ENCODE measurements around the gene MOB3B. TPM values are rescaled to one million over a fixed set of nuclear protein-coding genes. Genes with fewer than 3 reads are reported as not detected.
A peak's percentile ranks its signal among the peaks of the same experiment; 100 is the strongest.

MOB3B gene
- total and polyA plus RNA-seq, 2 donors (not counting 1 experiment from before 2014, with no cell fraction given): under 0.01 to 0.15 TPM

- Histone ChIP-seq H4K20me1 (ENCODE audit: control insufficient read depth, extremely low read depth, insufficient read depth, low read length) (no peaks in the 10 kb centered on the region), H3K4me2 (ENCODE audit: extremely low read depth, insufficient read depth, low read length) (no peak overlapping the region), H2AFZ (ENCODE audit: low read length) (no peak overlapping the region), H3K27ac (ENCODE audit: insufficient read depth, low read length) (no peak overlapping the region), H3K27me3 (ENCODE audit: control insufficient read depth, insufficient read depth, low read length) (no peaks in the 10 kb centered on the region), H3K4me1 (ENCODE audit: control insufficient read depth, extremely low read depth, insufficient read depth, low read length) (no peaks in the 10 kb centered on the region), H3K9me3 (ENCODE audit: control insufficient read depth, insufficient read depth, low read depth, low read length) (no peaks in the 10 kb centered on the region), H3K9ac (ENCODE audit: insufficient read depth, low read length) (no peak overlapping the region), H3K36me3 (ENCODE audit: control insufficient read depth, insufficient read depth, low read length) (no peaks in the 10 kb centered on the region), H3K79me2 (ENCODE audit: control insufficient read depth, insufficient read depth, low read length) (no peaks in the 10 kb centered on the region), H3K4me3 (replicated peaks in 1 of 4; ENCODE audit: control extremely low read depth in 1 of 4, insufficient read depth in 1 of 4, low read depth in 3 of 4, low read length in 4 of 4) (no peak overlapping the region)
- peak; percentile 10 to 42 for DNase-seq (ENCODE audit: low read depth in 2 of 2)
- TF ChIP-seq, protein P1, sequence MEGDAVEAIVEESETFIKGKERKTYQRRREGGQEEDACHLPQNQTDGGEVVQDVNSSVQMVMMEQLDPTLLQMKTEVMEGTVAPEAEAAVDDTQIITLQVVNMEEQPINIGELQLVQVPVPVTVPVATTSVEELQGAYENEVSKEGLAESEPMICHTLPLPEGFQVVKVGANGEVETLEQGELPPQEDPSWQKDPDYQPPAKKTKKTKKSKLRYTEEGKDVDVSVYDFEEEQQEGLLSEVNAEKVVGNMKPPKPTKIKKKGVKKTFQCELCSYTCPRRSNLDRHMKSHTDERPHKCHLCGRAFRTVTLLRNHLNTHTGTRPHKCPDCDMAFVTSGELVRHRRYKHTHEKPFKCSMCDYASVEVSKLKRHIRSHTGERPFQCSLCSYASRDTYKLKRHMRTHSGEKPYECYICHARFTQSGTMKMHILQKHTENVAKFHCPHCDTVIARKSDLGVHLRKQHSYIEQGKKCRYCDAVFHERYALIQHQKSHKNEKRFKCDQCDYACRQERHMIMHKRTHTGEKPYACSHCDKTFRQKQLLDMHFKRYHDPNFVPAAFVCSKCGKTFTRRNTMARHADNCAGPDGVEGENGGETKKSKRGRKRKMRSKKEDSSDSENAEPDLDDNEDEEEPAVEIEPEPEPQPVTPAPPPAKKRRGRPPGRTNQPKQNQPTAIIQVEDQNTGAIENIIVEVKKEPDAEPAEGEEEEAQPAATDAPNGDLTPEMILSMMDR (conservative IDR thresholded peaks at IDR 0.05 in 1 of 2, IDR thresholded peaks at IDR 0.05 in 1 of 2; ENCODE audit: low read depth in 1 of 2, low read length in 2 of 2): no peak
- no peak for TF ChIP-seq EZH2 (IDR thresholded peaks at IDR 0.05; ENCODE audit: low read length, missing control alignments)
Measured at GRCh38 chr9:27499451-27499850, 30.2 kb downstream of the MOB3B start.

DNA sequence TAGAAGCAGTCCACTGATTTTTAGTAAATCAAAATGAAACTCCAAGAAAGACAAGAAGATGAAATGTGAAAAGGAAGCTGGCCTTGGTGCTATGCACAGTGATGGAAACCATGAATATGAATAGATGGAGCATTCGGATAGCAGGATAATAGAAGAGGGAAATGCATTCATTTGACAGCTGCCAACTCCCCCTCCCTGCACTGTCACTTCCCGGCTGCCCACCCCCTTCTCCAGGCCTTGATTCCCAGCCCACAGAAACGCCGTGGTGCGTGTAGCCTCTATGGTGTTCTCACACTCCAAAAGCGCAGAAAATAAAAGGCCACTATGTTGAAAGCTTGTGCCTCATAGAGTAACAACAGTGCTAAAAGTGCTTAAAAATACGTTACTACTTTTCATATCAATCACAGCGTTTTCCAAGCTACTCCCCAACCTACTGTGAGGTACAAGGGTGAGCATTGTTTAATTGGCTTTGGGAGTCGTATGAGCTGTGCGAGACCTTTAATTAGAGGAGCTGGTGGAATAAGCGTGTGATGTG lies 31.7 kb downstream of the MOB3B start:
- Histone ChIP-seq H3K4me3 (replicated peaks in 1 of 4; ENCODE audit: control extremely low read depth in 1 of 4, insufficient read depth in 1 of 4, low read depth in 3 of 4, low read length in 4 of 4) (no peak overlapping the region), H4K20me1 (ENCODE audit: control insufficient read depth, extremely low read depth, insufficient read depth, low read length) (no peaks in the 10 kb centered on the region), H3K9ac (ENCODE audit: insufficient read depth, low read length) (no peak overlapping the region), H3K36me3 (ENCODE audit: control insufficient read depth, insufficient read depth, low read length) (no peaks in the 10 kb centered on the region), H3K27me3 (ENCODE audit: control insufficient read depth, insufficient read depth, low read length) (no peaks in the 10 kb centered on the region), H3K4me2 (ENCODE audit: extremely low read depth, insufficient read depth, low read length) (no peak overlapping the region), H3K4me1 (ENCODE audit: control insufficient read depth, extremely low read depth, insufficient read depth, low read length) (no peaks in the 10 kb centered on the region), H3K27ac (ENCODE audit: insufficient read depth, low read length) (no peak overlapping the region), H3K9me3 (ENCODE audit: control insufficient read depth, insufficient read depth, low read depth, low read length) (no peaks in the 10 kb centered on the region), H2AFZ (ENCODE audit: low read length) (no peak overlapping the region), H3K79me2 (ENCODE audit: control insufficient read depth, insufficient read depth, low read length) (no peaks in the 10 kb centered on the region)
- TF ChIP-seq EZH2 (IDR thresholded peaks at IDR 0.05; ENCODE audit: low read length, missing control alignments): no peak
- TF ChIP-seq, protein P1 (conservative IDR thresholded peaks at IDR 0.05 in 1 of 2, IDR thresholded peaks at IDR 0.05 in 1 of 2; ENCODE audit: low read depth in 1 of 2, low read length in 2 of 2): no peak
- no peak for DNase-seq (ENCODE audit: low read depth in 2 of 2)

DNA sequence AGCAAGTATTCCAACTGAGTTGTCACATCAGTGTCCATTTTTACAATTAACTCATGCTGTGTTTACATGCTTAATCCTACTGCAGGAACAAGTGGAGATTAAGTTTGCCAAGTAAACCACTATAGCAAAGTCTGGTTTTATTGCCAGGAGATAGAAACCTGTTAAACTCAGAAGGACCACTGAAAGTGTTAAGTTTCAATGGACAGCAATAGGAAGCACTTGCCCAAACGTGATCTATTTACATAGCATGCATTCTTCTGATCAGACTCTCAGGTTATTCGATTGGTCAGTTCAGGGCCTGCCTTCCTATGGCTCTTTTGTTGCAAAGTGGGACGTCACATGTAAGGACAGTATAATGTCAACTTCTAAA lies 33.5 kb downstream of the MOB3B start:
- H3K27me3 ChIP-seq (ENCODE audit: control insufficient read depth, insufficient read depth, low read length): no peaks in the 10 kb centered on the region
- H3K36me3 ChIP-seq (ENCODE audit: control insufficient read depth, insufficient read depth, low read length): no peaks in the 10 kb centered on the region
- no peaks in the 10 kb centered on the region for H3K9me3 ChIP-seq (ENCODE audit: control insufficient read depth, insufficient read depth, low read depth, low read length)
- no peaks in the 10 kb centered on the region for H3K79me2 ChIP-seq (ENCODE audit: control insufficient read depth, insufficient read depth, low read length)
- DNase-seq (ENCODE audit: low read depth in 2 of 2): no peak
- no peak overlapping the region for H3K27ac ChIP-seq (ENCODE audit: insufficient read depth, low read length)
- no peak overlapping the region for H3K4me2 ChIP-seq (ENCODE audit: extremely low read depth, insufficient read depth, low read length)
- TF ChIP-seq EZH2 (IDR thresholded peaks at IDR 0.05; ENCODE audit: low read length, missing control alignments): no peak
- H3K9ac ChIP-seq (ENCODE audit: insufficient read depth, low read length): no peak overlapping the region
- no peak overlapping the region for H3K4me3 ChIP-seq (replicated peaks in 1 of 4; ENCODE audit: control extremely low read depth in 1 of 4, insufficient read depth in 1 of 4, low read depth in 3 of 4, low read length in 4 of 4)
- H2AFZ ChIP-seq (ENCODE audit: low read length): no peak overlapping the region
- no peaks in the 10 kb centered on the region for H4K20me1 ChIP-seq (ENCODE audit: control insufficient read depth, extremely low read depth, insufficient read depth, low read length)
- no peaks in the 10 kb centered on the region for H3K4me1 ChIP-seq (ENCODE audit: control insufficient read depth, extremely low read depth, insufficient read depth, low read length)
